NCI-H524 treated with DMSO at 0.1 percent for 48 hours (cell line): ENCODE data around the gene CCDC83.

ENCODE experiments used
- DNase-seq: peaks from one replicate; lab custom pipeline; 2025; lab: John Stamatoyannopoulos, UW

CCDC83 gene

DNA sequence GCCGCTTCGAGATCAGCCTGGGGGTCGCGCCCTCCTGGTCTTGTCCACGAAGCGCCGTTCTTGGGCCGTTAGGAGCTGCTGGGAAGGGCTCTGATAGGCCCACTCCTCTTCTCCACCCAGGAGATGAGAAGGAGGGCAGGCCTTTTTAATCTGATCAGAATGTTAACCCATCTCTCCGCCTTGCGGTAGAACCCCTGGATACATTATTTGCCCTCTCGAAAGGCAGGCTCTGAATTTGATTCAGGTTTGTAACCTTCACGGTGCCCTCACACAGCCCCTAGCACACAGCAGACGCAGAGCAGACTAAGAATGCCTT, at the start of gene CCDC83:
Gene CCDC83, plus strand, starts transcription at position 43 of the 316 bp plus-strand sequence. CDS start 9,741 bp downstream, outside the sequence.
- no peak for DNase-seq

DNA sequence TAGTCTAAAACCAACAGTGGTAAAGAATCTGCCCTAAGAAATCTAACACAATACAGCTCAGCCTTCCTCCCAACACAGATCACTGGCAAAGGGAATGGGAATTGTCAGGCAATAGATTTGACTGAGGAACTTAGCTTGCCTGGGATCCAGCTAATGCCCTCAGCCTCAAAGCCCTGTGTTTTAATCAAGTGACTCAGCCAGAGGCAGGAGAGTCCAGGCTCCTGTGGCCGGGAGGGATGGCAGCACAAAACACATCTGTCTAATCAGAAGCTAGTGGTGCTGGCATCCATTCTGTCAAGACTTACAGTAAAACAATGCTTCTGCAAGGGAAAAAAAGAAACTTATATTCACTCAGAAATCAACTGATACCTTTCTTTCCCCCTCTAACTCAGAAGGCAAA, 49.8 kb upstream of the CCDC83 start:
- no peak for DNase-seq

DNA sequence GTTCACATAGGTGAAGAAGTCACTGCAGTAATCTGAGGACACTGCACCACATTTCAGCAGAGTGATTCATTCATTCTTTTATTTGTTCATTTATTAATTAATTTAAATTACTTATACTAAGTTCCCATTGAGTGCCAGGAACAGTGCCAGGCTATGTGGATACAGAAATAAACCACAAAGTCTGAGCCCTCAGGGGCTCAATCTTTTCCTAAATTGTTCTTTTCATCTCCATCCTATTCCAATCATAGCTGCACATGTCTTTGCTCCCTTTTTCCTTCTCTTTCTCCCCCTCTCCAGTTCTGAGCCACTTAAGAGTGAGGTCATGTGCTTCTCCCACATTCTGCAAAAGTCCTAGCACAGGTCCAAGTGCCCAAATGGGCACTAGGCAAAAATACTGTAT, 49.2 kb upstream of the CCDC83 start:
- DNase-seq = no peak

DNA sequence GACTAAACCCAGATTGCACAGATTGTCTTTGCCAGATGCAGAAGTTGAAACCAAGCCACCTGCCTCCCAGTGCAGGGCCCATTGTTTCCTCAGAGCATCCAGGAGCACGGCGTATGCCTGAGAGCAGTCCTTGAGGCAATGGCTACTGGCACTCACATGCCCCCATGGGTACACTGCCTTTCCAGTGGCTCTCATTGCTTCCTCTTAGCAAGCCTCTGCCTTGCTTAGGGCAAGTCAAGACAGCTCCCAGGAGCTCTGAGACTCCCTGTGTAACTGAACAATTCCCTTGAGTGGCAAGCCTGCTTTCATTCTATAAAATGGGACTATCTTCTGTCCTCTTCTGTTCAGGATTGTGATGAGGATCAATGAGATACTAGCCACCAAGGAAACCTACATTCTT, 48.3 kb upstream of the CCDC83 start:
- no peak for DNase-seq

DNA sequence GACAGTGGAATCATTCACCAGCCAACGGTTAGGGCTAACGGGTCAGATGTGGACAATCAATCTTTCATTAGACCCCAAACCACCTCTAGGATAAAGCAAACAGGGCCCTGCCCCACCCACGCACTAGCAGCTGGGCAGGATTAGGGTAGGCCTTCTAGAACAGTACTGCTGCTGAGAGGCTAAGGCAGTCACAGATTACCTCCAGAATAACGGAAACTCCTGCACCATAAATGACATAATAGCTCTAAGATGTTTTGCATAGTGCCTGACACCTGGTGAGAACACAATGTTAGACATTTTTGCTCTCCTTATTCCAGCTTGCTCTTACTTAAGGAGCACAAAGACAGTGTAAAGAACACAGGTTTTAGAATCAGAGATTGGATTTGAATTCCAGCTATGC, 46.0 kb upstream of the CCDC83 start:
- DNase-seq = no peak

DNA sequence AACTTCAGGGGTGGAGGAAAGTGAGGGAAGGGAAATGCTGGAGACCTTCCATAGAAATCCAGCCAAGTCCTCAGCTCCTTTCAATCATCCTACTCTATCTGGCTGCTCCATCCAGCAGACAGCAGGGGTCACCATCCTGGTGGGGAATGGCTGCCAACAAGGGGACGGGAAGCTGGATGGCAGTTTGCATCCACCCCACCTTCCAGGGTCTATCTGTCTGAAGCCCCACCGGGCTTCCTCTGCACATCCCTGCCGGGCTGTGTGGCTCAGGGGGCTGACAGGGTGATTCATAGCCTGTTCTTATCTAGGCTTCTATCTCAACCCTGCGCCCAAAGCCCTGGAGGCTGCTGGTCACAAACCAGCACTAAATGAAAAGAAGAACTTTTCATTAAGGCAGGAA, 45.3 kb upstream of the CCDC83 start:
- no peak for DNase-seq

DNA sequence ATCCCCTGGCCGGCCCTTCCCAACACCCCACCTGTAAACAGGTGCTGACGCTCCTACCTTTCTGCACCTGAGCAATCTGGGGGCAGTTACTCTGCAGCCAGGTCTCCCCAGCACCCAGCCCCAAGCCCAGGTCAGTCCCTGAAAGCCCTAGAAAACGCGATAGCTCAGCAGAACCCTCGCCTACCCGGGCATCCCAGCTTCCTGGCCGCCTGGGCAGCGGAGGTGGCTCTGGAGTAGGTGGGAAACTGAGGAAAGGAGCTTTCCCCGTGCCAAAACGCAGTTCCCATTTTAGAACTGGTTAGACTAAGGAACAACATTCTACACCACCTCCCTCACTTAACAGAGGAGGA, 44.7 kb upstream of the CCDC83 start:
- no peak for DNase-seq

DNA sequence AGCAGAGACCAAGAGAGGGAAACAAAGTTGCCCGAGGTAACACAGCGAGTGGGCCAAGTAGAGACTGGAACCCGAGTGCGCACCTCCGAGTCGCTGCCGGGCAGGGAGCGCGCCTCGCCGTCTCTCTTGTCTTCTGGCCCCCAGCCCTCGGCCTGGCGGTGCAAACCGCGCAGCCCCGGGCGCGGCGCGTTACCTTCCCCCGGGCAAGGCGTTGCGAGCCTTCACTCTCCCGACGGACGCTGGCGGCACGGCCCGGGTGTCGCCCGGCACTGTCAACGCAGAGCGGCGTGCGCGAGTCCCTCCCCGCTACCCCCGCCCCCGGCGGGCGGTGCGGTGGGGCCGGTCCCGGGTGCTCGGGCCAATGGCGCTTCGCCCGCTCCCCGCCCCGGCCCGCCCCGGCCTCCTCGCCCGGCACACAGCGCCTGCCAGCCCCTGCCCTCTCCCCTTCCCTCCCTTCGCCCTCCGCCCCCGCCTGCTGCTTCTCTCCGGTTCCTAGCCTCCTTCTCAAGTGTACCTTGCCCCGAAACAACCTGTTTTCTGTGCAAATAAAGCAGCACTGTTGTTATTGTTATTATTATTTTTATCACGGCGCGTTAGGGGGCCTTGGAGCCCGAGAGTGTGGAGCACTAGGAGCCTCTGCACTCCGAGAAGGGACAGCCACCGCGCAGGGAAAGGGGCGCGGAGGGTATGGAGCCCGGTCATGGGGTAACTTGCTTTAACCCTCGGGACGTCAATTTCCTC, 44.1 kb upstream of the CCDC83 start, which contains the start of gene SYTL2:
Gene SYTL2, minus strand, starts transcription at position 271 of the 741 bp plus-strand sequence. CDS start 53,416 bp downstream, outside the sequence.
- DNase-seq = no peak

DNA sequence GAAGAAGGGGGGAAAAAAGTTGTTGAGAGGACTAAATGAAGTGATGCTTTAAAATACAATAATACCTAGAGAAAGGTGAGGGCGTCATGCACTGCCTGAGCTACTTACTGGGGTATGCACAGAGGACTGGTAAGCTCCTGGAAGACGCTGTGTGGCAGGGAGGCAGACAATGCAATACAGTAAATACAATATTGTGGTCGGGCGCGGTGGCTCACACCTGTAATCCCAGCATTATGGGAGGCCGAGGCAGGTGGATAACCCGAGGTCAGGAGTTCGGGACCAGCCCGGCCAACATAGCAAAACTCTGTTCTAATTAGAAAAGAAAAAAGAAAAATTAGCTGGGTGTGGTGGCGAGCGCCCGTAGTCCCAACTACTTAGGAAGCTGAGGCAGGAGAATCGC, 43.6 kb upstream of the CCDC83 start:
- DNase-seq = no peak

DNA sequence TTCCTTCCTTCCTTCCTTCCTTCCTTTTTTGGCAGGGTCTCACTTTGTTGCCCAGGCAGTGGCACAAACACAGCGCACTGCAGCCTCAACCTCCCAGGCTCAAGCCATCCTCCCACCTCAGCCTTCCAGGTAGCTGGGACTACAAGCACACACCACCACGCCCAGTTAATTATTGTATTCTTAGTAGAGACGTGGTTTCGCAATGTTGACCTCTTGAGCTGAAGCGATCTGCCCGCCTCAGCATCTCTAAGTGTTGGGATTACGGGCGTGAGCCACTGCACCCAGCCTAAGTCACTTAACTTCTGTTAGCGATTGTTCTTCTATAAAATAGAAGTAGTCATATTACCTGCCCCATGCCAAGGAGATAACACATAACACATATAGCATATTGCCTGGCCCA, 41.5 kb upstream of the CCDC83 start:
- no peak for DNase-seq

DNA sequence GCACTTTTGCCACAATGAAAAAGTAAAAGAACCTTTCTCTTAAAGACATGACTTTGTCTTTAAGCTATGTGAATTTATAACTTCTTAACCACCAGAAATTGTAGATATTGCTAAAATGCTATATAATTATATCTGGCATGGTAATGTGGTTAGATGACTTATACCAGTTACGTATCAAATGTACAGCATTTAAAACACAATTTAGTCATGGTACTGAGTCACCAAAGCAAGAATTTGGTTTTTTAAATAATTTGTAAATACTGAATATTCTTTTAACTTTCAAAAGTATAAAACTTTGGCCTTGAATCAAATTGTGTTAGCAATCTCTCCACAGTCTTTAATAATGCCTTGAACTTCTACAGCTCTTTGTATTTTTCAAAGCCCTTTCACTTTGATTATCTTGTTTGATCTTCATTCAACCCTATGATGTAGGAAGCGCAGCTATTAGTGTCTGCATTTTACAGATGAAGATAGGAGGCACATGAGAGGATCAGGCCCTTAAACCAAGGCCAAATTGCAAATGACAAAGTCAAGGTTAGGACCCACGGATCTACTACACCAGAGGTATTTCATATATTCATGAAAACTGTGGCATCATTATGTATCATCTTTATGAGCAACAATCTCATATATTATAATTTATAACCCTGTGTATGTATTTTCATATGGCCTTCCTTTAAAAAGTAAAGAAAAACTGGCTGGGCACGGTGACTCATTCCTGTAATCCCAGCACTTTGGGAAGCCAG, 39.8 kb upstream of the CCDC83 start:
- no peak for DNase-seq

DNA sequence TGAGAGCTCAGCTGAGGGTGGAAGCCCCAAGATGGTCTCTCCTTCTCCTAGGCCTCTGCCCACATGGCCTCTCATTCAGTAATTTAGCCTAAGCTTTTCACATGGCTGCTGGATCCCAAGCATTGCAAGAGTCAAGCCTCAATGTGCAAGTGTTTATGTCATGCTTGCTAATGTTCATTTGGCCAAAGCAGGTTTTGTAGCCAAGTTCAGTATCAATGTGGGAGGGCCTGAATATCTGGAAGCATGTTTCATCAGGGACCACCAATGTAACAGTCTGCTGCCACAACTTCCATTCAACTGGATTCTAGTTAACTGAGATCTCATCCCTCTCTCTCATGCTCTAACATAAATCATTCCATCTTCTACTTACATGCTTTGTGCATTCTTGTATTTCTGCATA, 35.7 kb upstream of the CCDC83 start:
- no peak for DNase-seq

DNA sequence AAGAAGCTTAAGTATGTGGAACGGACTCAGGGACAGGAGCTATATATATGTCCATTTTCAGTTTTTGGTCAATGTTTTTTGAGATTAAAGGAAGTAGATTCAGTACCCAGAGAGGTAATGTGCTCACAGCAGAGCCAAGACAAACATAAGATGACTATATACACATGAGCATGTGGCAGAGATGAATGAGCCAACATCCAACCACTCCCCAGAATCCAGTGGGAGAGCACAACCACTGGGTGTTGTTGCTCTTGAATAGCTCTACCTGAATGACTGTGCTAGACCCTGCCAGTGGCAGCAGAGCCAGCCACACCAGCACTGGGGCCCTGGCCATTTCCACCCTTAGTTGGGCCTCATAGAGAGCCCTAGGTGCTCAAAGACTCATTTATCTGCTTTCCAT, 33.5 kb upstream of the CCDC83 start:
- DNase-seq = no peak

DNA sequence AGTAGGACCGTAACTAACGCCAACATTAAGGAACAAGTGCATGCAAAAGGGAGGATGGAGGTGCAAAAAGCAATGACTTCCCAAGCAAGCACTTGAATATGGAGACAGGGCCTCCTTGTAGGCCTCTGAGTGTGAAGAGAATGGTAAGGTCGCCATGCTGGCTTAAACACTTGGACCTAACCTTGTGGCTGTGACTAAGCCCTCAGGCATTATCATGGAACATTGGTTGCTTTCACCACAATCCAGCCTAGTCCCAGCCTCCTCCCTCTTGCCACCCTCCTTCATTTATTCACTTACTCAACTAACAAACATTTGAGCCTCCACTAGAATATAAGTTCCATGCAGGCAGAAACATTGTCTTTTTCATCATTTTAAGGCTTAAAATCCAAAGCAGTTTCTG, 32.4 kb upstream of the CCDC83 start:
- DNase-seq = no peak

DNA sequence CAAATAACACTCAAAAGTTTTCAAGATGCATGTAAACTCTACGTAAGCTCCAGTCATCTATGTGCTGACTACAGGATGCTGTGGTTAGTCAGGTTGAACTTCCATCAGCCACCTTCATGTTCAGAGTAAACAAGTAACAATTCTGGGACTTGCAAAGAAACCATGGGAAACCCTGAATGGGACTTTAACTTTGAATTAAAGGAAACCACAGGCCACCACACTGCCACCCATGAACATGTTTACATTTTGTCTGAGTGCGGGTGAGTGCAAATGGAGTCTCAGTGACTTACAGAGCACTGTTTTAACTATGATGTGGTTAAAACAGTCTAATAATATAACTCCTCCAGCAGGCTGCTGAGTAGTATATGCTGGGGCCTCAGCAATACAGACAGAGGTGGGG, 31.4 kb upstream of the CCDC83 start:
- DNase-seq = no peak

DNA sequence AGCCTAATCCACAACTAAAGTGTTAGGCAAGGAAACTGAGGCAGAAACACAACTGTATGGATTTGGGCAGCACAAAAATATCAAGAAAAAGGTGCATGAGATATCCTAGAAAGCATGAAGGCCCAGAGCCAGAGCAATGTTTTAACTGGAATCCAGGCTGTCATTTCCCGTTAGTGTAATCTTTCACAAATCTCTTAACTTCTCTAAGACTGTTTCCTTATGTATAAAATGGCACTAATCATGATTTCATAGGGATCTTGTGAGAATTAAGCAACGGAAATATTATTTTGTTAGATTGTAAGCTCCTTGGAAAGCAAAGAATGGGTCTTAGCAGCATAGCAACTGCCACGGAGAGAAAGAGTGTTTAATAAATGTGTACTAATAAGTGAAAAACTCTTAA, 29.6 kb upstream of the CCDC83 start:
- DNase-seq = no peak

DNA sequence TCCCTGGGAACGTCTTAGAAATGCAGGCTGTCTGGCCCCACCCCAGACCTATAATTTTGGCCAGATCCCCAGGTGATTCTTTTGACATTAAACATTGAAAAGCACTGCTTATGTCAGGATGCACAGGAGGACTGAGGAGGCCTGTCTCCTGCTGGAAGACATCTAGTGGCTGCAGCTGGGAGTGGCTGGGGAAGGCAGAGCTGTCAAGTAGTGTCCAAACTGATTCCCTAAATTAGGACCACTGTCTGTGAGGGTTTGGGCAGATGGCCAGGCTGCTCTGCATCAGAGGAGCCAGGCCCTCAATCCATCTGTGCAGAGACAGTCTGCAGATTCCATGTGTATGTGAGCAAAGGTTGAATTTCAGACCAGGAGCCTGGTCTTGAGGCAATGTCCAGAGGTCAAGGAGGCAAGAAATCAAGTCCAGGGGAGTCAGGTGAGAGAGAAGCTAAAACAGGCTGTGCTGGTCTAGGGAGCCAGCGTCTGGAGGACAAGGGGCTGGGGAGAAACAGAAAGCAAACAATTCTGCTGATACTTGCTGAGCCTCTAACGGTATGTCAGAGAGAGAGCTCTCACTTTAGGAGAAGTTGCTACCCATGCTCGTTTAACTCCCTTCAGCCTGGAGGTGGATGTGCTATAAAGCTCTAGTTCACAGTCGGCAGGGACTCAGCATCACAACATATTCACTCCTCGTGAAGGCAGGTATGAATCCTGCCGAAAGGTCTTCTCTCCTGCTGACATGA, 28.9 kb upstream of the CCDC83 start:
- peak; percentile 30 for DNase-seq

DNA sequence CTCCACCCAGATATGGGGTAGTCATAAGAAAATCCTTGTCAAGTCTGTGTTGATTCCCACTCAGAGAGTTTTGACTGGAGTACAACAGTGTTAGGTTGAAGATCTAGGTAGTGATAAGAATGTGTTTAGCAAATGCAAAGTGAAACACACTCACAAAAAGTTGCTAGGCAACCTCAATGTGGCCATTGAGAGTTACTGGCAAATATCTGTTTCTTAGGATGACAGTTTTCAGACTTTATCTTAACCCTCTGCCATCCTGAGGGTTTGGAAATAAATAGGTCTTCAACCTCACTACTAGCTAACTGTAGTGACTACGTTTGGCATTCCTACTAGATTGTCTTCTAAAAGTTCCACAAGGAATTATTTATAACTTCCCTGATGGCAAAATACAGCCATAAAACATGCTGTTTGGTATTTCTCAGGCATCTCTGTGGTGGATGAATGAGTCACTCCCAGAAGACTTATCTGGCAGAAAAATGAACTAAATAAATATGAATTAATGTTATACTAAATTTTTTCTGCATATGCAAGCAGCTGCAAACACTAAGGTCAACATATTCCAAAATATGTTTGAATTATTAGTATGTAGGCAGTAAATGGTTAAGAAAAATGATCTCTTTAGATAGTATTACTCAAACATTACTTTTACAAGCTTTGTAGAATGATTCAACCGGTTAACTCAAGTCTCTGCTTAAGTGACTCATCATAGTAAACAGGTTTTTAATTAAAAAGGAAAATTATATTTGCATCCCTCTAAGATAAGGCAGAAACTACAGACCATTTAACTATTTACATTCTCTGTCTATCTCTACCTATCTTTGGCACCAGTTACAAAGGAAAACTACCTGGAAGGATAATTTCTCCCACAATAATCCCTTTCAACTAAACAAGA, 27.2 kb upstream of the CCDC83 start:
- no peak for DNase-seq

DNA sequence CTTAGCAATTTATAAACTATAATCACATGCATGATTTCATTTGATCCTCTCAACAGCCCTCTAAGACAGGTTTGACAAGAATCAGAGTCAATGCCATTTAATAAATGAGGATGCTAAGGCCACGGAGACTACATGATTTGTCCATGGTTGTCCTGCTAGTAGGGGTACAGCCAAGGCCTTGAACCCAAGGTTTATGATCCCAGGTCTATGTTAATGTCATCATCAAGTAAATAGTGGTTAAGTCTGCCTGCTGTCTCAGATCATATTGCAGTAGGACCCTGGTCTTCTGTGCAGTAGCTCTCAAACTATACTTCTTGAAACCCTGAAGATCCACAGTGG, 26.6 kb upstream of the CCDC83 start:
- DNase-seq = no peak

DNA sequence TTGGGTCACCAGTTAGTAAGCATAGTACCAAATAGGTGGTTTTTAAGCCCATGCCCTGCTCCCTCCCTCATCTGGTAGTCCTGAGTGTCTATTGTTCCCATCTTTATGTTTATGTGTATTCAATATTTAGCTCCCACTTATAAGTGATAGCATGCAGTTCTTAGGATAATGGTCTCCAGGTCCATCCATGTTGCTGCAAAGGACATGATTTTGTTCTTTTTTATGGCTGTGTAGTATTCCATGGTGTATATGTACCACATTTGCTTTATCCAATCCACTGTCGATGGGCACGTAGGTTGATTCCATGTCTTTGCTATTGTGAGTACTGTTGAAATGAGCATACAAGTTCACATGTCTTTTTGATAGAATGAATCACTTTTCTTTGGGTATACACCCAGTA, 26.0 kb upstream of the CCDC83 start:
- DNase-seq = no peak

DNA sequence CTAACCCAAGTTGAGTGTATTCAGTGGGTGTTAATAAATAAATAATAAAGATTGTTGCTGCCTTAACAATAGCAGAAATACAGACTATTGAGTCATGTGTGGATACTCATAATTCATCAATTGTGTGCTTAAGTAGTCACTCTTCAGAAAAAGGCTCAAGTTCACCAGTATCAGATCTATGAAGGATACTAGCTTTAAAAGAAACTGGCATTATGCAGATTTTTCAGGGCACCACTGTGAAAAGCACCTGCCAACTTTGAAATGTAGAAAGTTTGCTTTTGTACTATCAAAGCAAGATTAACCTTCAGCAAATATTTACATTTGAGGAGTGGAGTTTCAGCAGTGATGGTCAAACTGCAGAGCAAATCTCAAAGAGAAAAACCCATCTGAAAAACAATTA, 24.1 kb upstream of the CCDC83 start:
- no peak for DNase-seq

DNA sequence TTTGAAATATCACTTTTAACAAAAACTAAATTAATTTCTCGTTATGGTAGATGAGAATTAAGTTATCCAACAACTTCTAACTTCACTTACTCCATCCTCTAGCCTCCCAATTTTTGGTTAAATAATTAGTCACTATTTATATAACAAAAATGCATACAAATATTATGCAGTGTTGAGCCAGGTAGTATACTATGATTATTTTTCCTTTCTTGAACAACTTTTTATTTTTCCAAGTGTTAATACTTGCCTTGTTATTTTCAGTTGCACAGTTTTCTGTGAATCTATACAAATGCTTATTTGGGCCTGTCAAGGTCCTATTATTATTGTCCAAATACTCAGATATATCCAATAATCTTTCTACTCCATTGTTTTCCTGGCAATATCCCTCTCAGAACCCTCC, 19.9 kb upstream of the CCDC83 start:
- no peak for DNase-seq
